ENCODE results near the gene ANKRD17.

- TF ChIP-seq, protein P1, sequence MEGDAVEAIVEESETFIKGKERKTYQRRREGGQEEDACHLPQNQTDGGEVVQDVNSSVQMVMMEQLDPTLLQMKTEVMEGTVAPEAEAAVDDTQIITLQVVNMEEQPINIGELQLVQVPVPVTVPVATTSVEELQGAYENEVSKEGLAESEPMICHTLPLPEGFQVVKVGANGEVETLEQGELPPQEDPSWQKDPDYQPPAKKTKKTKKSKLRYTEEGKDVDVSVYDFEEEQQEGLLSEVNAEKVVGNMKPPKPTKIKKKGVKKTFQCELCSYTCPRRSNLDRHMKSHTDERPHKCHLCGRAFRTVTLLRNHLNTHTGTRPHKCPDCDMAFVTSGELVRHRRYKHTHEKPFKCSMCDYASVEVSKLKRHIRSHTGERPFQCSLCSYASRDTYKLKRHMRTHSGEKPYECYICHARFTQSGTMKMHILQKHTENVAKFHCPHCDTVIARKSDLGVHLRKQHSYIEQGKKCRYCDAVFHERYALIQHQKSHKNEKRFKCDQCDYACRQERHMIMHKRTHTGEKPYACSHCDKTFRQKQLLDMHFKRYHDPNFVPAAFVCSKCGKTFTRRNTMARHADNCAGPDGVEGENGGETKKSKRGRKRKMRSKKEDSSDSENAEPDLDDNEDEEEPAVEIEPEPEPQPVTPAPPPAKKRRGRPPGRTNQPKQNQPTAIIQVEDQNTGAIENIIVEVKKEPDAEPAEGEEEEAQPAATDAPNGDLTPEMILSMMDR (IDR thresholded peaks at IDR 0.05): no peak
- TF ChIP-seq POLR2A (IDR thresholded peaks at IDR 0.05): no peak
These were observed 44.5 kb downstream of the ANKRD17 start for GRCh38 chr4:73213916-73214653.

All from vagina (tissue), 2 donors.